ENCODE results near the gene ARL8B.
"Not testable (repeated sequence)": the region's sequence is repeated elsewhere in the genome, so short reads cannot be mapped to it uniquely, and the experiment has no call there.

ARL8B gene

DNA sequence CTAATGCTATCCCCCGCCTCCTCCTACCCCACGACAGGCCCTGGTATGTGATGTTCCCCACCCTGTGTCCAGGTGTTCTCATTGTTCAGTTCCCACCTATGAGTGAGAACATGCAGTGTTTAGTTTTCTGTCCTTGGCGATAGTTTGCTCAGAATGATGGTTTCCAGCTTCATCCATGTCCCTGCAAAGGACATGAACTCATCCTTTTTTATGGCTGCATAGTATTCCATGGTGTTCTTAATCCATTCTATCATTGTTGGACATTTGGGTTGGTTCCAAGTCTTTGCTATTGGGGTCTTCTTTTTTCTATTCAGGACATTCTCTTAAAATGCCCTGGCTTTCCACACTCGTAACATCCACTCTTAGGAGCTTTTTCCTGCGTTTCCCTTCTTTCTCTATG lies 25.1 kb downstream of the ARL8B start:
- not testable (repeated sequence) for DNase-seq, H3K27ac Mint-ChIP-seq, H3K27me3 Mint-ChIP-seq, H3K4me3 Mint-ChIP-seq
- Mint-ChIP-seq H3K4me1 (ENCODE audit: low read depth) (peaks cover 65% of the 10 kb centered on the region), H3K9me3 (peaks cover 12% of the 10 kb centered on the region), H3K36me3 (ENCODE audit: low read depth) (peaks cover 77% of the 10 kb centered on the region)

DNA sequence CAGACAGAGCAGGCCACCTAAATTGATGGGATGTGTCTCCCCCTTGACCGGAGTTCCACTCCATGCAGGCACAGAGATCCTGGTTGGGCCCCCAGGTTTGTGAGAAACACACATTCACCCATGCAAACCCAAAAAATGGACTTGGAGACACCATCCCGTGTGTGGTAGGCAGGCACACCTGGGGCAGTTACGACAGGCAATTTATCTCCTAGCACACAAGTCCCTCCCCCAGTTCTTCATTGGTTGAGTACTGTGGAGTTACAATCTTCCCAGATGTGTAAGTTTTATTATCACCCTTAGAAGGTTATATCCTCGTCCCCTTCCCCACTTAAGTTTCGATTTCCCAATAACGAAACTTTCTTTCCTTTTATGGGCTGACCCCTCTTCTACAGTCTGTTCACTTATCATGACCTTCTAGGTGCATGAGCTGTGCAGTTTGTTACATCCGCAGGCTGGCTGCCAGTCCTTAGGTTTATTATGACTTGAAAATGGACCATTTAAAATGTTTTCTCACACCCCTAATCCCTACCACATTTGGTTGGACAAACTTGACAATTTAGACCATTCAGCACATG lies 27.3 kb downstream of the ARL8B start:
- no peak for DNase-seq
- H3K27me3 Mint-ChIP-seq, result no peaks in the 10 kb centered on the region
- peaks cover 8% of the 10 kb centered on the region for H3K9me3 Mint-ChIP-seq
- H3K36me3 Mint-ChIP-seq (ENCODE audit: low read depth), result peaks cover 67% of the 10 kb centered on the region
- H3K4me1 Mint-ChIP-seq (ENCODE audit: low read depth), result peaks cover 63% of the 10 kb centered on the region
- H3K4me3 Mint-ChIP-seq, result no peak overlapping the region
- H3K27ac Mint-ChIP-seq, result no peak overlapping the region

DNA sequence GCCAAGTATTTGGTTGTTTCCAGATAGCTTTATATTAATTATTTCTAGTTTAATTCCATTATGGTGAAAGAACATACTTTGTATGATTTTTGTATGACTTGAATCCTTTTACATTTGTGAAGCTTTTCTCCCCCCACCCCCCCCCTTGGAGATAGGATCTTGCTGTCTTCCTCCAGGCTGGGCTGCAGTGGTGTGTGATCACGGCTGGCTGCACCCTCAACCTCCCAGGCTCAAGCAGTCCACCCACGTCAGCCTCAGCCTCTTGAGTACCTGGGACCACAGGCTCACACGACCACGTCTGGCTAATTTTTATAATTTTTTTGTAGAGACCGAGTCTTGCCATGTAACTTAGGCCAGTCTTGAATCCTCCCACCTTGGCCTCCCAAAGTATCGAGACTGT lies 29.5 kb downstream of the ARL8B start:
- DNase-seq, result no peak
- H3K9me3 Mint-ChIP-seq, result peaks cover 5% of the 10 kb centered on the region
- no peaks in the 10 kb centered on the region for H3K27me3 Mint-ChIP-seq
- peaks cover 75% of the 10 kb centered on the region for H3K4me1 Mint-ChIP-seq (ENCODE audit: low read depth)
- peaks cover 59% of the 10 kb centered on the region for H3K36me3 Mint-ChIP-seq (ENCODE audit: low read depth)
- no peak overlapping the region for H3K4me3 Mint-ChIP-seq
- no peak overlapping the region for H3K27ac Mint-ChIP-seq

DNA sequence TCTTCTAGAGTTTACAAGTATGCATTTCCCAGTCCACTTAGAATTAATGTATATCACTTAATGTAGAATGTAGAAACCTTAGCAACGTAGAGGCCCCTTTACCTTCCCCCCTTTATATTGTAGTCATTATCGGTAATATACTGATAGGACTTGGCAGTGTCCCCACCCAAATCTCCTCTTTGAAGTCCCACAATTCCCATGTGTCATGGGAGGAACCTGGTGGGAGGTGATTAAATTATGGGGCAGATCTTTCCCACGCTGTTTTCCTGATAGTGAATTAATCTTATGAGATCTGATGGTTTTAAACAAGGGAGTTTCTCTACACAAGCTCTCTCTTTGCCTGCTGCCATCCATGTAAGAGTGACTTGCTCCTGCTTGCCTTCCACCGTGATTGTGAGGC lies 31.0 kb downstream of the ARL8B start:
- peaks cover 77% of the 10 kb centered on the region for H3K4me1 Mint-ChIP-seq (ENCODE audit: low read depth)
- H3K4me3 Mint-ChIP-seq, result no peak overlapping the region

DNA sequence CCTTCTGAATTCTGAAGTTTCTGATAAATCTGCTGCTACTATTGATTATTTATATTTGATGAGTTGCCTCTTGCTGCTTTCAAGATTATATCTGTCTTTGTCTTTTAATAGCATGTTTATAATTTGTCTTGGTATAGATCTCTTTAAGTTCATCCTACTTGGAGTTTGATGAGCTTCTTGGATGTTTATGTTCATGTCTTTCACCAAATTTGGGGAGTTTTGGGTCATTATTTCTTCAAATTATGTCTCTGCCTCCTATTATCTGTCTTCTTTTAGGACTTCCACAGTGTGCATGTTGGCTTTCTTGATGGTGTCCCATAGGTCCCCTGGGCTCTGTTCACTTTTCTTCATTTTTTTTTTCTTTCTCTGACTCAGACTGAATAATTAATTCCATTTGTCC lies 33.1 kb downstream of the ARL8B start:
- peak overlapping the region; percentile 14 for H3K27ac Mint-ChIP-seq
- no peak for DNase-seq
- H3K4me1 Mint-ChIP-seq (ENCODE audit: low read depth), result peaks cover 76% of the 10 kb centered on the region
- H3K36me3 Mint-ChIP-seq (ENCODE audit: low read depth), result peaks cover 46% of the 10 kb centered on the region
- no peak overlapping the region for H3K4me3 Mint-ChIP-seq
- H3K27me3 Mint-ChIP-seq, result no peaks in the 10 kb centered on the region
- no peaks in the 10 kb centered on the region for H3K9me3 Mint-ChIP-seq

More for the DNA sequence above, 31.0 kb downstream of the ARL8B start:
- no peak overlapping the region for H3K27ac Mint-ChIP-seq
- peaks cover 52% of the 10 kb centered on the region for H3K36me3 Mint-ChIP-seq (ENCODE audit: low read depth)
- no peaks in the 10 kb centered on the region for H3K9me3 Mint-ChIP-seq
- DNase-seq, result no peak
- no peaks in the 10 kb centered on the region for H3K27me3 Mint-ChIP-seq

DNA sequence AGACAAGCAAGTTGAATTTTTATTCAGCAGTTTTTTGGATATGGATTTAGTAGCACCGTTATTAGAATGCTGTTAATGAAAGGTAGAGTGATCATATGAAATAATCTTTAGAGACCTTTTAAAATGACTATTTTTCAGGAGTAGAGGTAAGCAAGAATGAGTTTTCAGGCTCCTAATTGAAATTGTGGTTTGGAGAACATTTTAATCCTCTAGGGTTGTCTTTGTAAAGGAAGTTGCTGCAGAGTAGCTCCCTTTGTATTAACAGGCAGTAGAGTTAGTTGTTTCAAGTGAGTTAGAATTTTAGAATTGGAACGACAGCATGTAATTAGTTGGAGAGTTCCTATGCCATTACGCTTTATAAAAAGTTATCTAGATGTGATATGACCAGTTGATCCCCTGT lies 38.2 kb downstream of the ARL8B start:
- no peak overlapping the region for H3K4me3 Mint-ChIP-seq
- H3K36me3 Mint-ChIP-seq (ENCODE audit: low read depth), result peaks cover 17% of the 10 kb centered on the region
- H3K4me1 Mint-ChIP-seq (ENCODE audit: low read depth), result peaks cover 83% of the 10 kb centered on the region
- peak overlapping the region; percentile 69 for H3K27ac Mint-ChIP-seq
- DNase-seq, result no peak
- H3K27me3 Mint-ChIP-seq, result no peaks in the 10 kb centered on the region
- H3K9me3 Mint-ChIP-seq, result no peaks in the 10 kb centered on the region

DNA sequence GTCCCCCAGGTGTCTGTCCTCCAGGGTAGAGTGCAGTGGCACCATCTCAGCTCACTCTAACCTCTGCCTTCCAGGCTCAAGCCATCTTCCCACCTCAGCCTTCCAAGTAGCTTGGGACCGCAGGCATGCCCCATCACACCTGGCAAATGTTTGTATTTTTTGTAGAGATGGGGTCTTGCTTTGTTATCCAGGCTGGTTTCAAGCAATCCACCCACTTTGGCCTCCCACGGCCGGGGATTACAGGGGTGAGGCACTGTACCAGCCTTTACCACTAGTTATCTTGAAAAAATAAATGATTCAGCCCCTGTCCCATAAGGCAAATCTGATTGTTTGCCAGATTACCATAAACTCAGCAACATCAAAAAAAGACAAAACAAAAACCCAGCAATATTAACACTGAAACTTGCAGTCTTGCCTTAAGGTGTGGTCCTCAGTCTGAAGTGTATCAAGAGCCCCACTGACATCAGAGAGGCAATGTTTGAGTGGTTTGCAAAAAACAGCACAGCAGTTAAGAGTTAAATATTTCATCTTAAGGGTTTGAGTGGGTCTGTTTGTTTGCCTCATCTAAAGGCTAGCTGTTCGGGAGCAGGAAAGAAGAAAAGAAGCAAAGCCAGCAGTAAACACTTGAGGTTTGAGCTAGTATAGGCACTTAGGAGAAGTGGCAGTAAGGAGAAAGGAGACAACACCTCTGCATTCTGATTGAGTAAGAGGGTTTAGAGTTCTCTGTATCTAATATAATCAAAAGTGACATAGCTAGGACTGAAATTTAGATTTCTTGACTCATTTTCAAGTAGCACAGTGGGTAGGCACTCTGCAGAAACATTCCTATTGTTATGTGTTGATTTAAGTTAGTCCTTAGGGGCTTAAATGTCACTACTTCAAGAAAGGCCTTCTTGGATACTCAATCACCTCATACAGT lies 39.1 kb downstream of the ARL8B start:
- H3K27ac Mint-ChIP-seq, result peak overlapping the region; percentile 69
- H3K9me3 Mint-ChIP-seq, result no peaks in the 10 kb centered on the region
- peaks cover 81% of the 10 kb centered on the region for H3K4me1 Mint-ChIP-seq (ENCODE audit: low read depth)
- H3K27me3 Mint-ChIP-seq, result no peaks in the 10 kb centered on the region
- peaks cover 17% of the 10 kb centered on the region for H3K36me3 Mint-ChIP-seq (ENCODE audit: low read depth)
- DNase-seq, result no peak
- no peak overlapping the region for H3K4me3 Mint-ChIP-seq

DNA sequence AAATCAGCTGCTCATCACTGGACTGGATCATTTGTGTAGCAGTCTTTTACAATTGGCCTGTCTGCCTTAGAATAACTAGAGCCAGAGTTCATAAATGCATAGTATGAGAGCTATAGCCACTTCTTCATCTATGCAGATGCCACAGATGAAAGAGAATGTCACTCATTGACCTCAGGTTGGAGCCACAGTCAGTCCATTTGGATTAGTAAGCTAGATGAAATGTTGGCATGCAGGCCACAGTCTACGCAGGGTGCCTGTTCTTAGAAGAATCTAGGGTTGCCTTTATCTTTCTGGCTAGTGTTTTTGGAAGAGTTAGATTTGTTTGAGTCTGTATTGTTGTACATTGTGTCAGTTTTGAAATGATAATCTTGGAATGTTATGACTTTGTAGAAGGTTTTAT lies 40.0 kb downstream of the ARL8B start:
- Mint-ChIP-seq H3K4me1 (ENCODE audit: low read depth) (peaks cover 80% of the 10 kb centered on the region), H3K9me3 (no peaks in the 10 kb centered on the region), H3K27me3 (no peaks in the 10 kb centered on the region), H3K4me3 (no peak overlapping the region), H3K27ac (peak overlapping the region; percentile 42), H3K36me3 (ENCODE audit: low read depth) (peaks cover 18% of the 10 kb centered on the region)
- DNase-seq, result no peak

DNA sequence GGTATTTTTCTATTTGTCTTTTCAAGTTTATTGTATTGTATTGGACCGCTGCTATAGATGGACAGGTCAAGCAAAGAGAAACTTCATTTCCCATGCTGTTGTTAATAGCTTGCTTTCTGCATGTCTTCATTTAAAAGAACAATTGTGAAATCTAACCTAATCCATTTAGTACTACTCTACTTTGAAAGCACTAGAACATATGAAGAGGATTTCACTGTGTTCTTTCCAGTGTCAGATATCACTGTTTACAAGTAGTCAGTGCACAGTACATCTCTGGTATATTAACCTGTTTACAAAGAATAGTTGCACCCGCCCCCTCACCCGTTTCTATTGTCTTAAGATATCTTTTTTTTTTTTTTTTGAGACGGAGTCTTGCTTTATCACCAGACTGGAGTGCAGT lies 43.6 kb downstream of the ARL8B start:
- peaks cover 16% of the 10 kb centered on the region for H3K36me3 Mint-ChIP-seq (ENCODE audit: low read depth)
- DNase-seq, result no peak
- no peaks in the 10 kb centered on the region for H3K9me3 Mint-ChIP-seq
- peak overlapping the region; percentile 34 for H3K27ac Mint-ChIP-seq
- peaks cover 71% of the 10 kb centered on the region for H3K4me1 Mint-ChIP-seq (ENCODE audit: low read depth)
- no peak overlapping the region for H3K4me3 Mint-ChIP-seq
- no peaks in the 10 kb centered on the region for H3K27me3 Mint-ChIP-seq

DNA sequence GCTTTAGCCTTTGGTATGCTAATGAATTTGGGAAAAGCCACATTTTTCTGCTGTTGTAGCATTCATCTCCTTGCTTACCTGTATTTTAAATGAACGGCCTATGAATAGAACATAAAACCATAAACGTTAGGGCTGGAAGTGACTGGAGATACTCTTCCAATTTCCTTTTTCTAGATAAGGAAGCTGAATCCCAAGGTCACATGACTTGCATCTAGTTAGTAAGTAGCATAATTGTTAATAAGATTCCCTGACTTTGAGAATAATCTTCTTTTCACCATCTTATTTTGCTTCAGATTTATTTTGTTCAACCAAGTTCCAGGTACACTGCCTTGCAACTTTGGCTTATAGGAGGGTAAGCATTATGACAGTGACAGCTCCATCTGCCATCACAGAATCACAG lies 44.8 kb downstream of the ARL8B start:
- no peak overlapping the region for H3K4me3 Mint-ChIP-seq

DNA sequence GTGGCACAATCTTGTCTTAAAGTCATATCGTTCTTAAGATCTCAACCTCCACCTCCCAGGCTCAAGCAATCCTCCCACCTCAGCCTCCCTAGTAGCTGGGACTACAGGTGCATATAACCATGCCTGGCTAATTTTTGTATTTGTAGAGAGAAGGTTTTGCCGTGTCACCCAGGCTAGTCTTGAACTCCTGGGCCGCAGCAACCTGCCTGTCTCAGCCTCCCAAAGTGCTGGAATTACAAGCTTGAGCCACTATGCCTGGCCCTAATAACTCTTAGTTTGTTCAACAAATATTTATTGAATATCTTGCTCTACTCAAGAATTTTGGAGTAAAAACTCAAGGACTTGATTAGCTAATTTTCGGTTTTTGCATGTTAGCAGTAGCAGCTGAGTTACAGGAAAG lies 46.0 kb downstream of the ARL8B start:
- Mint-ChIP-seq H3K4me1 (ENCODE audit: low read depth) (peaks cover 52% of the 10 kb centered on the region), H3K27ac (peak overlapping the region; percentile 66), H3K27me3 (no peaks in the 10 kb centered on the region), H3K4me3 (no peak overlapping the region), H3K9me3 (no peaks in the 10 kb centered on the region), H3K36me3 (ENCODE audit: low read depth) (peaks cover 31% of the 10 kb centered on the region)
- DNase-seq, result no peak

More for the DNA sequence above, 44.8 kb downstream of the ARL8B start:
- no peak overlapping the region for H3K27ac Mint-ChIP-seq
- H3K9me3 Mint-ChIP-seq, result no peaks in the 10 kb centered on the region
- peaks cover 60% of the 10 kb centered on the region for H3K4me1 Mint-ChIP-seq (ENCODE audit: low read depth)
- H3K27me3 Mint-ChIP-seq, result no peaks in the 10 kb centered on the region
- peaks cover 24% of the 10 kb centered on the region for H3K36me3 Mint-ChIP-seq (ENCODE audit: low read depth)
- no peak for DNase-seq

DNA sequence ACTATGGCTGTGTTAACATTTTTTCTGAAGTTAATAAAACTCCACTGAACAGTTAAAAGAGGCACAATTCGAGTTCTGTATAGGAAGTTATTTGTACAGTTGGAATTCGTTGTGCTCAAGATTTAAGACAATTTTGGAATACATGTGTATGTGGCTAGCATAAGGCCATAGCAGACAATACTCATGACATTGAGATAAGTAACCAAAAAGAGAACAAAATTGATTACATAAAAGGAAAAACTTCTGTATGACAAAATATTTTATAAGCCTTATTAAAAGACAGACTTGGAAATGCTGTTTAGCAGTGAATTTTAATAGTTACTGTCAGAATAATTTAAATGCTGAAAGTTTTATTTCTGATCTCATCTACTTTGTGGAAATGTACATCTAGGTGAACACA lies 47.7 kb downstream of the ARL8B start:
- Mint-ChIP-seq H3K27ac (peak overlapping the region; percentile 74), H3K9me3 (no peaks in the 10 kb centered on the region), H3K27me3 (no peaks in the 10 kb centered on the region), H3K4me3 (no peak overlapping the region), H3K4me1 (ENCODE audit: low read depth) (peaks cover 36% of the 10 kb centered on the region), H3K36me3 (ENCODE audit: low read depth) (peaks cover 46% of the 10 kb centered on the region)
- no peak for DNase-seq

DNA sequence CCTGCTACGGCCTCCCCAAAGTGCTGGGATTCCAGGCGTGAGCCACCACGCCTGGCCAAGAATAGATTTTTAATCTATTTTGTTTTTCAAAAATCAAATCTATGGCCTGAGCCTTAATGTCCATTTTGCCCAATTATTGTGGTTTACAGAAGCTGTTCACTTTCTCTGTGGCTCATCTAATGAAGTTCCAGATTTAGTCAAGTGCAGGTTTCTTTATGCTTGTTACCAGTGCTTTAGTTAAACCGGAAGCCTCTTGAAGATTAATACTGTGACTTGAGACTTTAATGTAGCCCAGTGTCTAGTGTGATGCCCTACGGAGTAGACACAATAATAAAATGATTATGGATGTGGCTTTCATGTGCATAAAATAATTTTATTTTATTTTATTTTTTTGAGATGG lies 48.9 kb downstream of the ARL8B start:
- Mint-ChIP-seq H3K36me3 (ENCODE audit: low read depth) (peaks cover 52% of the 10 kb centered on the region), H3K4me3 (no peak overlapping the region), H3K9me3 (no peaks in the 10 kb centered on the region), H3K4me1 (ENCODE audit: low read depth) (peaks cover 26% of the 10 kb centered on the region), H3K27ac (no peak overlapping the region), H3K27me3 (no peaks in the 10 kb centered on the region)
- DNase-seq, result no peak

DNA sequence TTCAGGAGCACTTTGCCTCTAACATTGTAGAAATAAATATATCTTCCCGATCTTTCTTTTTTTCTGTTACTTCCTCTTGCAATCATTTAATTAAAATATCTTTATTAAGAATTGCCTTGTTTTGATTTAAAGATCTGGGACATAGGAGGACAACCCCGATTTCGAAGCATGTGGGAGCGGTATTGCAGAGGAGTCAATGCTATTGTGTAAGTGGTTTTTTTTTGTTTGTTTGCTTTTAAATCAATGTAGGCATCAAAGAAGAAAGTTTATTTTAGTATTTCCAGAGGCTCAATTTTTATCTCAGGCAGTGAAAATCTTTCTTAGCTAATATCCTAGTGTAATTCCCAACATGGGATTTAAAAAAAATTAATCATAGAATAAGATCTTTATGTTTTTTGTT lies 49.9 kb downstream of the ARL8B start:
- Mint-ChIP-seq H3K4me1 (ENCODE audit: low read depth) (peaks cover 20% of the 10 kb centered on the region), H3K9me3 (no peaks in the 10 kb centered on the region), H3K27ac (no peak overlapping the region), H3K27me3 (no peaks in the 10 kb centered on the region), H3K4me3 (no peak overlapping the region), H3K36me3 (ENCODE audit: low read depth) (peaks cover 58% of the 10 kb centered on the region)
- DNase-seq, result no peak

DNA sequence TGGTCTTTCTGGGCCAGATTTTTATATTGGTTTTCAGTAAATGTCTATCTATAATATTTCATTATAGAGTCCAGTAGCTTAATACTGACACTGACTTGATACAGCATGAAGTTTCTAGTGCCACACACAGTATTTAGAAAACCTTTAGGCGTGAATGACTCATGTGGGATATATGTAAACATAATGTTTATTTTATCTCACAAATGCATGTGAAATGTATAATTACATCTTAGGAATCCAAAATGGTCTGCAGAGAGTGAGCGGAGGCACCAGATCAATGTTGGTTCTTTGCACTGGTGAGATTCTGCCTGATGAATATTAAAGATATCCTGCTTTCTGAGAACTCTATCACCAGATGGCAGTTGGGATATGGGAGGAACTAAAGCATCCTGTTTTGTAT lies 56.9 kb downstream of the ARL8B start:
- DNase-seq, H3K27ac Mint-ChIP-seq, H3K4me3 Mint-ChIP-seq, H3K27me3 Mint-ChIP-seq, H3K9me3 Mint-ChIP-seq: not testable (repeated sequence)
- Mint-ChIP-seq H3K36me3 (ENCODE audit: low read depth) (peaks cover 87% of the 10 kb centered on the region), H3K4me1 (ENCODE audit: low read depth) (peaks cover 11% of the 10 kb centered on the region)

Measured in activated T-cell treated with anti-CD3 and anti-CD28 coated beads, Interleukin-2, amount 50 U/mL, for 24 hours (primary cell).